Endothelial cell (in vitro differentiated cells): Measurements from ENCODE around the gene CAGE1. TPM values are rescaled to one million over a fixed set of nuclear protein-coding genes. Genes with fewer than 3 reads are reported as not detected.

Experiments used
- DNase-seq: peaks from one replicate; pipeline ENCODE4 v3.0.0; 2021; ENCODE audit warnings: low spot score
- H3K27ac Mint-ChIP-seq: one replicate; pipeline ENCODE4 v1.8.0; 2021; ENCODE audit warnings: mixed read lengths, inconsistent platforms; ENCODE audit not compliant: unreplicated experiment
- H3K27me3 Mint-ChIP-seq: one replicate; pipeline ENCODE4 v1.8.0; 2021; ENCODE audit warnings: mild to moderate bottlenecking, moderate library complexity, mixed read lengths, inconsistent platforms; ENCODE audit not compliant: unreplicated experiment
- H3K36me3 Mint-ChIP-seq: one replicate; pipeline ENCODE4 v1.8.0; 2021; ENCODE audit warnings: mild to moderate bottlenecking, low read depth, mixed read lengths, inconsistent platforms; ENCODE audit not compliant: unreplicated experiment
- H3K4me1 Mint-ChIP-seq: one replicate; pipeline ENCODE4 v1.8.0; 2021; ENCODE audit warnings: mild to moderate bottlenecking, mixed read lengths, inconsistent platforms; ENCODE audit not compliant: unreplicated experiment
- H3K4me3 Mint-ChIP-seq: one replicate; pipeline ENCODE4 v1.8.0; 2021; ENCODE audit warnings: mild to moderate bottlenecking, mixed read lengths, inconsistent platforms; ENCODE audit not compliant: unreplicated experiment
- H3K9me3 Mint-ChIP-seq: one replicate; pipeline ENCODE4 v1.8.0; 2021; ENCODE audit warnings: mixed read lengths, inconsistent platforms; ENCODE audit not compliant: unreplicated experiment
- total RNA-seq: library from RNA; stranded (reverse); fragmentation: NEBNext Ultra II Directional; extraction: Animal tissue kit (Norgen Biotek cat#: 25700); gene quantifications from one replicate; pipeline ENCODE4 v1.2.1, GENCODE V29; 2021; ENCODE audit not compliant: unreplicated experiment
- TF ChIP-seq, protein P1 (sequence below): fragments of 200-600 bp; sonication (generic); IDR thresholded peaks from one replicate; pipeline ENCODE4 v1.5.0; 2021; ENCODE audit warnings: antibody characterized with exemption; ENCODE audit not compliant: unreplicated experiment

The CAGE1 gene
- total RNA-seq, 1 donor from 2014 or later, result not detected

GRCh38 chr6:7410851-7411250, 21.3 kb upstream of the CAGE1 start:
- H3K27me3 Mint-ChIP-seq, result no peaks in the 10 kb centered on the region
- peaks cover 10% of the 10 kb centered on the region for H3K36me3 Mint-ChIP-seq
- H3K9me3 Mint-ChIP-seq, result no peaks in the 10 kb centered on the region
- H3K4me3 Mint-ChIP-seq, result no peak overlapping the region
- no peak for DNase-seq
- TF ChIP-seq, protein P1, sequence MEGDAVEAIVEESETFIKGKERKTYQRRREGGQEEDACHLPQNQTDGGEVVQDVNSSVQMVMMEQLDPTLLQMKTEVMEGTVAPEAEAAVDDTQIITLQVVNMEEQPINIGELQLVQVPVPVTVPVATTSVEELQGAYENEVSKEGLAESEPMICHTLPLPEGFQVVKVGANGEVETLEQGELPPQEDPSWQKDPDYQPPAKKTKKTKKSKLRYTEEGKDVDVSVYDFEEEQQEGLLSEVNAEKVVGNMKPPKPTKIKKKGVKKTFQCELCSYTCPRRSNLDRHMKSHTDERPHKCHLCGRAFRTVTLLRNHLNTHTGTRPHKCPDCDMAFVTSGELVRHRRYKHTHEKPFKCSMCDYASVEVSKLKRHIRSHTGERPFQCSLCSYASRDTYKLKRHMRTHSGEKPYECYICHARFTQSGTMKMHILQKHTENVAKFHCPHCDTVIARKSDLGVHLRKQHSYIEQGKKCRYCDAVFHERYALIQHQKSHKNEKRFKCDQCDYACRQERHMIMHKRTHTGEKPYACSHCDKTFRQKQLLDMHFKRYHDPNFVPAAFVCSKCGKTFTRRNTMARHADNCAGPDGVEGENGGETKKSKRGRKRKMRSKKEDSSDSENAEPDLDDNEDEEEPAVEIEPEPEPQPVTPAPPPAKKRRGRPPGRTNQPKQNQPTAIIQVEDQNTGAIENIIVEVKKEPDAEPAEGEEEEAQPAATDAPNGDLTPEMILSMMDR, result no peak
- no peaks in the 10 kb centered on the region for H3K4me1 Mint-ChIP-seq
- H3K27ac Mint-ChIP-seq, result no peak overlapping the region

DNA sequence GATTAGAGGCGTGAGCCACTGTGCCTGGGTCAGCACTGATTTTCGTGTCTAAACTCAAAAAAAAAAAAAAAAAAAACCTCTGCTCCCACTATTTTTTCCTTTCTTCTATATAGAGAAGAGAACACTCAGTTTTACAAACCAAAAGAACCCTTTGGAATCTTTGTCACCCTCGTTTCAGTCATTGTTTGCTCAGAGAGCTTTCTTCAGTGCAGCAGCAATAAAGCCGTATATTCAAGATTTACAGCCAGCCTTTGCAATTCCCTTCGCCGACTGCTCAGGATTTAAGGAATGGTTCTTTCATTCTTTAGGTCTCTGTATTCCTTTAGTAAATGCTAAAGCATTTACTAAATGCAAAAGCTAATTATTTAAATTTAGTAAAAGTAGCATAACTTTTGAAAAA, 20.2 kb upstream of the CAGE1 start:
- Mint-ChIP-seq H3K27me3 (no peaks in the 10 kb centered on the region), H3K4me3 (no peak overlapping the region), H3K36me3 (peaks cover 11% of the 10 kb centered on the region), H3K9me3 (no peaks in the 10 kb centered on the region), H3K4me1 (no peaks in the 10 kb centered on the region), H3K27ac (no peak overlapping the region)
- DNase-seq, result no peak
- TF ChIP-seq, protein P1, result no peak

- H3K36me3 Mint-ChIP-seq, result peaks cover 18% of the 10 kb centered on the region
These were observed 17.2 kb upstream of the CAGE1 start for GRCh38 chr6:7406743-7407142.

GRCh38 chr6:7404546-7404945, 15.0 kb upstream of the CAGE1 start:
- no peak for DNase-seq
- peaks cover 11% of the 10 kb centered on the region for H3K36me3 Mint-ChIP-seq
- no peaks in the 10 kb centered on the region for H3K4me1 Mint-ChIP-seq
- H3K9me3 Mint-ChIP-seq, result no peaks in the 10 kb centered on the region
- no peaks in the 10 kb centered on the region for H3K27me3 Mint-ChIP-seq
- TF ChIP-seq, protein P1, result no peak
- no peak overlapping the region for H3K4me3 Mint-ChIP-seq
- H3K27ac Mint-ChIP-seq, result no peak overlapping the region

More at GRCh38 chr6:7406743-7407142, 17.2 kb upstream of the CAGE1 start:
- Mint-ChIP-seq H3K27me3 (no peaks in the 10 kb centered on the region), H3K27ac (no peak overlapping the region), H3K9me3 (no peaks in the 10 kb centered on the region), H3K4me3 (no peak overlapping the region), H3K4me1 (no peaks in the 10 kb centered on the region)
- DNase-seq, result no peak
- TF ChIP-seq, protein P1, result no peak

DNA sequence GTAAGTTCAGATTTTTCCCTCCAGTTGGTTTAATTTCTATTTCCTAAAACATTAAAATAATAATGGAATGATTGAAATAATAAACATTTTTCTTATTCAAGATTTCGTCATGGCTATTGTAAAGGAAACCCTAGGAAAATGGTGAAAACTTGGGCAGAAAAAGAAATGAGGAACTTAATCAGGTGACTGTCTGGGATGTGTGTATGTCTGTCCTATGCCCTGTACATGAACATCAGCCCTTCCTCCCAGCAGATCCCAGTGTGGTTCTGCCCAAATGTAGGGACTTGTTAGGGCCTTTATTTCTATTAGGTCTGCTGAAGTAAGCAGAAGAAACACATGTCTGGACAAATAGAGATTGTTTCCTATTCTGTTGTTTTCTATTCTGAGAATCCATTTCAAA, 13.2 kb upstream of the CAGE1 start:
- no peaks in the 10 kb centered on the region for H3K27me3 Mint-ChIP-seq
- no peak overlapping the region for H3K4me3 Mint-ChIP-seq
- TF ChIP-seq, protein P1, result no peak
- DNase-seq, result no peak
- H3K27ac Mint-ChIP-seq, result no peak overlapping the region
- no peaks in the 10 kb centered on the region for H3K9me3 Mint-ChIP-seq
- no peaks in the 10 kb centered on the region for H3K4me1 Mint-ChIP-seq
- H3K36me3 Mint-ChIP-seq, result peaks cover 11% of the 10 kb centered on the region
